ENCODE data around the gene MARF1.
"Not testable (repeated sequence)": the region's sequence is repeated elsewhere in the genome, so short reads cannot be mapped to it uniquely, and the experiment has no call there.

Gene MARF1

DNA sequence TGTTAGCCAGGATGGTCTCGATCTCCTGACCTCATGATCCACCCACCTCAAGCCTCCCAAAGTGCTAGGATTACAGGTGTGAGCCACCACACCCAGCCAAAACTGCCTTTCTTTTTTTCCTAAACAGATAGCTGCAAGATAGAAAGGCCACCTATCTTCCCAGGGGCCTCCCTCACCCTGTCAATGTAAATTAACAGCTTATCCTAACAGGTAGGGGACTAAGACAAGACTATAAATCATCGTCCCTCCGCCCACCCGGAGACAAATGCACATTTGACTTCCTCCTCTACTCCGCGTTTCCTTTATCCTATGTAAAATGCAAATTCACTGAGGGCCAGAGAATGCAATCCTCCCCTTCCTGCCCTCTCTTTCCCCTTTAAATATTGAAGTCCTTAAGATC is 71.4 kb downstream of the MARF1 start:
- DNase-seq, result no peak

GRCh38 chr16:15570666-15571065 is 72.3 kb downstream of the MARF1 start:
- DNase-seq, result not testable (repeated sequence)

- DNase-seq, result no peak
These were observed 75.1 kb downstream of the MARF1 start for GRCh38 chr16:15567823-15568222.

GRCh38 chr16:15566095-15566494 is 76.9 kb downstream of the MARF1 start:
- DNase-seq, result no peak

GRCh38 chr16:15564604-15565339 is 78.2 kb downstream of the MARF1 start:
- no peak for DNase-seq

DNA sequence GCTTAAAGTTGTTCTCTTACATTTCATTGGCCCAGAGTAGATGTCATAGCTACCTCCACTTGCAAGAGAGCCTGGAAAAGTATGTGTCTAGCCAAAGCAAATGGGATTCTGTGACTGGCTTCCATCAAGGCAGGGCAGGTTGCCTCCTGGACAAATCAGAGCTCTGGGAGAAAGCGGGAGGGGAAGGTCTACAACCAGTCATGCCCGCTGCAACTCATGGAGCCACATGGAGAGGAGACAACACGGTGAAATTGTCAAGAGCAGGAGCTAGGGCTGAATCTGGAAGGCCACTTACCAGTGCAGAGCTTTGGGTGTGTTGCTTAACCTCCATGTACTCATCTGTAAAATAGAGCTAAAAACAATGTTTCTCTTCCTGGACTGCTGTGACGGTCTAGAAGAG is 83.8 kb downstream of the MARF1 start:
- DNase-seq, result no peak

DNA sequence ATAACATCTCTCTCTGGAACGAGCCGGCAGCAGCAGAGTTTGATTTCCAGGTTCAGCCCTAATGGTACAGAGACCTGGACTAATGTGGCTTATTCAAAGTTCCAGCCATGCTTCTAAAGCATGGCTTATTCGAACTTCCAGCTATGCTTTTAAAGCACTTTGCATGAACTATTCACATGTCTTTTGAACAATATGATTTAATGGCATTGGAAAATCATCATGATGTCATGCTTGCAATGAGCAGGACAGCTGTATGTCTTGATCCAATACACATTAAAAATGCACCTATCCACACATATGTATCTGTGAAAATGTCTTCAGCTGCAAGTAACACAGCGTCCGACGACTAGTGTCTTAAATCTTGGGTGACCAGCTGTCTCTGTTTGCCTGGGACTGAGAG is 85.7 kb downstream of the MARF1 start:
- no peak for DNase-seq

- DNase-seq, result no peak
These were observed 86.8 kb downstream of the MARF1 start for GRCh38 chr16:15556130-15556529.

DNA sequence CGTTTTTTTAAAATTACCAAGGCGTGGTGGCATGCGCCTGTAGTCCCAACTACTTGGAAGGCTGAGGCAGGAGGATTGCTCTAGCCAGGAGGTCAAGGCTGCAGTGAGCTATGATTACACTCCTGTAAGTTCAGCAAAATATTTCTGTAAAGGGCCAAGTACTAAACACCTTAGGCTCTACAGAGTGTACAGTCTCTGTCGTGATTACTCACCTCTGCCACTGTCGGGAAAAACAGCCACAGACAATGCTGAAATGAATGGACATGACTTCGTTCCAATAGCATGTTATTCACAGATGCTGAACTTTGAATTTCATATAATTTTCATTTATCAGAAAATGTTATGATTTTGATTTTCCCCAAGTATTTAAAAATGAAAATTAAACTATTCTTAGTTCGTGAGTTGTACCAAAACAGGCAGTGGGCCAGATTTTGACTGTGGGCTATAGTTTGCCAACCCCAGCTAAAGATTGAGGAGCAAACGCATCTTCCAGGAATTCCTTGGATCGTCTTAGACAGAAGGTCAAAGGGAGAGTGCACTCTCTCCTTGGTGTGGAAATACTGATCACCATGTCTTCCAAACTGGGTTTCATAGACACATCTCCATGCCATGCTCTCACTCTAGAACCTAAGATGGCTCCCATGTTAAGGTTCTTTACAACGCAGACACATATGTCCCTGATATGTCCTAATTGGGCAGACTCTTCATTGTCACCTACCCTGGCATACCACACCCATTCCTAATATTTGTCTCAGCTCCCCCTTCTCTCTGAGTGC is 89.5 kb downstream of the MARF1 start:
- no peak for DNase-seq

GRCh38 chr16:15552507-15552906 is 90.4 kb downstream of the MARF1 start:
- DNase-seq, result no peak

DNA sequence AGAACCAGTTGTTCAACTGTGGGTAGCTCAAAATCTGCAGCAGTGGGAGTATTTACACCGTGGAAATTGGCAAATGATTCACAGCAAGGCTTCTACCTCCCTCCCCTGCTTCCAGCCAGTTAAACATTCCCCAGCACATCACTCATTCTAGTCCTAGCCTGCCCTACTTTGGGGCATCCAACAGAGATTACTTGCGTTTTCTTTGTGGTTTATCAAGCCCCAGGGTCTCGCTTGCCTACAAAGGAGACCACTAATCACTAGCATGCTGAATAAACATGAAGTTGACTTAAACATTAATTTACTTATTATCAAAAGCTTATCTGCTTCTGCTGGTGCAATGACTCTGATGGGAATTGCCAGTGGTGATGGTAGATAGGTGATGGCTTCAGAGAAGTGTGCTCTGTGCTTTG is 94.5 kb downstream of the MARF1 start:
- DNase-seq, result no peak

DNA sequence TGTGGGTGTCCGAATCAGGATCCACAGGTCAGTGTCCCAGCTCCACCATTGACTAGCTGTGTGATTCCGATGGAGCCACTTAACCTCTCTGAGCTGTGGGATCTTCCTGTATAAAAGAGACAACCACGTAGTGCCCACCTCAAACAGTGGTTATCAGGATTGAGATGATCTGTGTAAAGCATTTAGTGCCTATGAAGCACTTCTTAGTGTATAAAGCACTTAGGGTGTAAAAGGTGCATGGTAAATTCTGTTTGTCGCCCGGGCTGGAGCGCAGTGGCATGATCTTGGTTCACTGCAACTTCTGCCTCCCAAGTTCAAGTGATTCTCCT is 95.2 kb downstream of the MARF1 start:
- DNase-seq, result no peak

- not testable (repeated sequence) for DNase-seq
These were observed 95.7 kb downstream of the MARF1 start for GRCh38 chr16:15547072-15547767.

- peak; percentile 49 for DNase-seq
These were observed 97.4 kb downstream of the MARF1 start for GRCh38 chr16:15545544-15545943.

- no peak for DNase-seq
These were observed 98.5 kb downstream of the MARF1 start for GRCh38 chr16:15544405-15544804.

All from OCI-M1 (cell line).